ENCODE data around the gene RHEBL1.

GRCh38 chr12:49024543-49024942, 45.2 kb downstream of the RHEBL1 start:
- no peak for TF ChIP-seq EZH2 (IDR thresholded peaks at IDR 0.05; ENCODE audit: low read depth)
- TF ChIP-seq CTCF (conservative IDR thresholded peaks at IDR 0.05): no peak
